GM12864 (cell line): ENCODE measurements around the gene SERP2.

Experiments
- DNase-seq: peaks from one replicate; pipeline ENCODE4 v3.0.0-alpha.2; 2011; ENCODE audit warnings: low read depth
- H3K4me3 ChIP-seq: 2 replicates; pipeline ENCODE4 v1.5.1; 2011; ENCODE audit warnings: mild to moderate bottlenecking, low read depth, low read length, control low read depth
- CTCF ChIP-seq: IDR thresholded peaks from 2 replicates; pipeline ENCODE4 v1.5.1; 2011; ENCODE audit warnings: low read depth, mild to moderate bottlenecking, moderate library complexity, low read length, control low read depth, inconsistent platforms; ENCODE audit errors: missing control alignments

The SERP2 gene

GRCh38 chr13:44429311-44429710 lies 55.7 kb downstream of the SERP2 start:
- DNase-seq: no peak
- no peak overlapping the region for H3K4me3 ChIP-seq
- no peak for TF ChIP-seq CTCF

DNA sequence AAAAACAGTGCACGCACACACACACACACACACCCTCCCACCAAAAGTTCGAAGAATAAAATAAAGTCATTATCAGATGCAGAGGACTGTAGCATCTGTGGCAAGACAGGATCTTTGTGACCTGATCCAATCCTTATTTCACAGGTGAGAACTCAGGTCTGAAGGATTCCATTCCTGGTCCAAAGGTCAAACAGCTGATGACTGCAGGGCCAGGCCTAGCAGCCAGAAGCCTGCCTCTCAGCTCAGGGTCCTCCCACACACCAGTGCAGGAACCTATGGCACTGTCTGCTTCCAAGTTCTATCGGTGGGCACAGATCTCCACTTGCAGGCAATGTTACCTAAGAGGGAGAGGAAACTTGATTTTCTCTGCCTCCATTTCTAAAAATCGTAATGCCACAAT lies 57.5 kb downstream of the SERP2 start:
- no peak overlapping the region for H3K4me3 ChIP-seq
- DNase-seq: no peak
- TF ChIP-seq CTCF: no peak

DNA sequence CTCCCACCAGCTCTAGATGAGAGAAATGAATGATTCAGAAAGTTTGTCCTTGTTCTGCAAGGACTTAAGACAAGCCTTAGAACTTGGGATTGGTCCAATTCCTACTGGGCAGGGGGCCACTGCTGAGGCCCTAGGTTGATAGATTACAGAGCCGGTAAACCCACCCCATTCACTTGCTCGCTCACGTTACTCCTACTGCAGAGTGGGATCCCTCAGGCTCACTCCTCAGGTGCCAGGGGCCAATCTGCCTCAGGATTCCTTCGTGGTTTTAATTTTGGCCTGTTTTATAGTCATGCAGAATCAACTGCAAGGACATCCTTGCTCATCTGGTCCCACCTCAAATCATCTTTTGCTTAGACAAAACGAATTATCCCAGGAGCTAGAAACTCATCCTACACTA lies 59.0 kb downstream of the SERP2 start:
- H3K4me3 ChIP-seq: no peak overlapping the region
- no peak for DNase-seq
- TF ChIP-seq CTCF: no peak

- no peak for TF ChIP-seq CTCF
- DNase-seq: no peak
- H3K4me3 ChIP-seq: no peak overlapping the region
Observed at GRCh38 chr13:44433863-44434765, 60.5 kb downstream of the SERP2 start.

DNA sequence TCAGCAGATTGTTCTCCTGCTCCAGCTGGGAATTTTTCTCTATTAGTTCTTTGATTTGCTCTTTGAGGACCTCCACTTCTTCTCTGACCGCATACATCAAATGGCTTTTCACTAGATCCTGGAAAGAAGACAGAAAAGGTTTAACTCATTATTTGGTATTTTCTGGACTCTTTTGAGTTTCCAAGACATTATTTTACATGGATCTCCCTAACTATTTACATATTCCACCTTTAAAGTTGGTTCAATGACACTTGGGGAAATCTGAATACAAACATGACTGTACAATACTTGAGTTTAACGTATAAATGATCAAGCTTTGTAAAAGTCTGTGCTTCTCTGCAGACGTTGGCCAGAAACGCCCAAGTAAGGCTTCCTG lies 61.1 kb downstream of the SERP2 start:
- DNase-seq: no peak
- no peak for TF ChIP-seq CTCF
- H3K4me3 ChIP-seq: no peak overlapping the region

DNA sequence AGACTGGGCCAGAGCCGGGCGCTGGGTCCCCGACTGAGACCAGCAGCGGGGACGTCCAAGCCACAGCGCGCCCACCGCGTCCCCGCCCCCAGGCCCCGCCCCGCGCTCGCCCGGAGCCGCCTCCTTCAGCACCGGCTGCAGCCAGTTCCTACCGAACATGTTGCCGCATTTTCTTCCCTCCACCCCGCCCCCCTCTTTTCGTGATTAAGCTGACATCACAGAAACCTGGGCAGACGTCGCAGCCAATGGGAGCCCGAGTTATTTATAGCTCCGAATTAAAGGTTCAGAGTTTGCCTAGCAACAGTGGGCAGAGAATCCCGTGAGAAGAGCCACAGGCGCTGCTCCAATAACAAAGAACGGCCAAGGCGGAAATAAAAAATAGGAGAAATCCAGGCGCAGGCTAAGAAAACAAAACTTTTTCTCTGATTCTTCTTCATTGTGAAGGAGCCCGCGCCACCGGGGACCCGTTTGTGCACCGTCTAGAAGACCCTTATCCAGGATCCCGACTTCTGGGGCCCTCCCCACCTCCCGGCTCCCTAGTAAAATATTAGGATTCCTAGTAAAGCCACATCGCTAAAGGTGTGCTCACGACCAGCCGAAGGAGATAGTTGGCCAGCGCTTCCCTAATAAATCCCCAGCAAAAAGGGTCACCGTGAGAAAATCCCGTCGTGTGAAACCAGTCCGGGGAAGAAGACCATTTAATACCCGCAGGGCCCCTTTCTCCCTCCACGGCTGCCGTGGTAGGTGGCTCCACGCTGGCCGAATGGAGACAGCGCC lies 61.7 kb downstream of the SERP2 start:
- peak overlapping the region; percentile 44 for H3K4me3 ChIP-seq
- peak; percentile 69 for DNase-seq
- no peak for TF ChIP-seq CTCF
